ENCODE results near the gene ACOX2. TPM values are rescaled to one million over a fixed set of nuclear protein-coding genes. Genes with fewer than 3 reads are reported as not detected.

The ACOX2 gene
- total RNA-seq, 1 experiment from 2014 or later, result 12.8 TPM

DNA sequence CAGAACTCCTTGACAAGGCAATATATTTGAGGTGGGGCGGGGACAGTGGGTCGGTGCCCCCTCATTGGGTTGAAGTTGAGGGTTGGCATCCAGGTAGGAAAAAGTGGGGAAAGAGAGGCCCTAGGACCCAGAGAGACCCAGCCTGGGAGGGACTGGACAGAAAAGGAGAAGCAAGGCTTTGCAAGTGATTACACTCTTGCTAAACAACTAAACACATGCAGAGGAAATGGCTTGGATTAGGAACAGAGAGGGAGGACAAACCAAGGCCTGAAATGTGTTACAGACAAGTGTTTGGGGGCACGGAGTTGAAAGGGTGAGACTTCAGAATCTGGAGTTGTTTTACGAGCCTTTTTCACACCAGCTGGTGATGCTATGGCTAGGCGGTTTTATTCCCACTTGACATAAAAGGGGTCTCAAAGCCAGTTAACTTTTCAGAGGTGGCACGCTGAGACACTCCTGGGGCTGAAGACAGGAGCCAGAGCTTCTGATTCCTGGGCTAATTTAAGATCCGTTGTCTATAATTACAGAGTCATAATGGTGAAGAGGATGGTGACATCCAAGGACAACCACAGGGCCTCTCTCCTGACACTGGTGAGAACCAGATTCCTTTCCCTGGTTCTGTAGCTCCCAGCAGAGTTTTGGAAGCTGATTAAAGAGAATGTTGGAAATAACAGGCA, 52.8 kb downstream of the ACOX2 start:
- peaks cover 10 to 22% of the 10 kb centered on the region in 2 experiments for H3K4me1 ChIP-seq (ENCODE audit: control insufficient read depth in 1 of 2, insufficient read depth in 2 of 2, low read length in 2 of 2)
- ChIA-PET CTCF (interaction anchor here (1.6 to 2.1 kb wide), 2 partner anchors 7 to 20 kb away, joined by 6 to 9 read pairs; partner anchors contain the start of gene KCTD6), RAD21 (ENCODE audit: low non-redundant PET in 1 of 2, low total read pairs in 2 of 2, uncharacterized antibody in 2 of 2, unreplicated experiment in 2 of 2) (no interaction called here), POLR2A (no interaction called here)
- ATAC-seq, result no peak
- H3K79me2 ChIP-seq (ENCODE audit: insufficient read depth, low read length), result no peaks in the 10 kb centered on the region
- no peaks in the 10 kb centered on the region for H3K9me2 ChIP-seq (ENCODE audit: insufficient read depth)
- H3K4me2 ChIP-seq (ENCODE audit: low read length), result no peak overlapping the region
- TF ChIP-seq, protein P1, sequence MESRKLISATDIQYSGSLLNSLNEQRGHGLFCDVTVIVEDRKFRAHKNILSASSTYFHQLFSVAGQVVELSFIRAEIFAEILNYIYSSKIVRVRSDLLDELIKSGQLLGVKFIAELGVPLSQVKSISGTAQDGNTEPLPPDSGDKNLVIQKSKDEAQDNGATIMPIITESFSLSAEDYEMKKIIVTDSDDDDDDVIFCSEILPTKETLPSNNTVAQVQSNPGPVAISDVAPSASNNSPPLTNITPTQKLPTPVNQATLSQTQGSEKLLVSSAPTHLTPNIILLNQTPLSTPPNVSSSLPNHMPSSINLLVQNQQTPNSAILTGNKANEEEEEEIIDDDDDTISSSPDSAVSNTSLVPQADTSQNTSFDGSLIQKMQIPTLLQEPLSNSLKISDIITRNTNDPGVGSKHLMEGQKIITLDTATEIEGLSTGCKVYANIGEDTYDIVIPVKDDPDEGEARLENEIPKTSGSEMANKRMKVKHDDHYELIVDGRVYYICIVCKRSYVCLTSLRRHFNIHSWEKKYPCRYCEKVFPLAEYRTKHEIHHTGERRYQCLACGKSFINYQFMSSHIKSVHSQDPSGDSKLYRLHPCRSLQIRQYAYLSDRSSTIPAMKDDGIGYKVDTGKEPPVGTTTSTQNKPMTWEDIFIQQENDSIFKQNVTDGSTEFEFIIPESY (IDR thresholded peaks at IDR 0.05; ENCODE audit: extremely low read depth, insufficient replicate concordance, low read length), result no peak
- TF ChIP-seq, protein P2, sequence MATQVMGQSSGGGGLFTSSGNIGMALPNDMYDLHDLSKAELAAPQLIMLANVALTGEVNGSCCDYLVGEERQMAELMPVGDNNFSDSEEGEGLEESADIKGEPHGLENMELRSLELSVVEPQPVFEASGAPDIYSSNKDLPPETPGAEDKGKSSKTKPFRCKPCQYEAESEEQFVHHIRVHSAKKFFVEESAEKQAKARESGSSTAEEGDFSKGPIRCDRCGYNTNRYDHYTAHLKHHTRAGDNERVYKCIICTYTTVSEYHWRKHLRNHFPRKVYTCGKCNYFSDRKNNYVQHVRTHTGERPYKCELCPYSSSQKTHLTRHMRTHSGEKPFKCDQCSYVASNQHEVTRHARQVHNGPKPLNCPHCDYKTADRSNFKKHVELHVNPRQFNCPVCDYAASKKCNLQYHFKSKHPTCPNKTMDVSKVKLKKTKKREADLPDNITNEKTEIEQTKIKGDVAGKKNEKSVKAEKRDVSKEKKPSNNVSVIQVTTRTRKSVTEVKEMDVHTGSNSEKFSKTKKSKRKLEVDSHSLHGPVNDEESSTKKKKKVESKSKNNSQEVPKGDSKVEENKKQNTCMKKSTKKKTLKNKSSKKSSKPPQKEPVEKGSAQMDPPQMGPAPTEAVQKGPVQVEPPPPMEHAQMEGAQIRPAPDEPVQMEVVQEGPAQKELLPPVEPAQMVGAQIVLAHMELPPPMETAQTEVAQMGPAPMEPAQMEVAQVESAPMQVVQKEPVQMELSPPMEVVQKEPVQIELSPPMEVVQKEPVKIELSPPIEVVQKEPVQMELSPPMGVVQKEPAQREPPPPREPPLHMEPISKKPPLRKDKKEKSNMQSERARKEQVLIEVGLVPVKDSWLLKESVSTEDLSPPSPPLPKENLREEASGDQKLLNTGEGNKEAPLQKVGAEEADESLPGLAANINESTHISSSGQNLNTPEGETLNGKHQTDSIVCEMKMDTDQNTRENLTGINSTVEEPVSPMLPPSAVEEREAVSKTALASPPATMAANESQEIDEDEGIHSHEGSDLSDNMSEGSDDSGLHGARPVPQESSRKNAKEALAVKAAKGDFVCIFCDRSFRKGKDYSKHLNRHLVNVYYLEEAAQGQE (IDR thresholded peaks at IDR 0.05; ENCODE audit: low read depth), result no peak
- TF ChIP-seq, protein P3, sequence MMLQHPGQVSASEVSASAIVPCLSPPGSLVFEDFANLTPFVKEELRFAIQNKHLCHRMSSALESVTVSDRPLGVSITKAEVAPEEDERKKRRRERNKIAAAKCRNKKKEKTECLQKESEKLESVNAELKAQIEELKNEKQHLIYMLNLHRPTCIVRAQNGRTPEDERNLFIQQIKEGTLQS (IDR thresholded peaks at IDR 0.05), result no peak
- TF ChIP-seq SRF (IDR thresholded peaks at IDR 0.05; ENCODE audit: low read depth), result no peak
- TF ChIP-seq SIN3A (IDR thresholded peaks at IDR 0.05; ENCODE audit: low read depth), result no peak
- no peak for TF ChIP-seq ELF1 (IDR thresholded peaks at IDR 0.05; ENCODE audit: borderline replicate concordance, low read depth)
- no peak for TF ChIP-seq CBX3 (IDR thresholded peaks at IDR 0.05; ENCODE audit: low read depth)
- no peak overlapping the region for H2AFZ ChIP-seq (ENCODE audit: low read depth, low read length, poor library complexity, severe bottlenecking)
- no peak overlapping the region for H3K27ac ChIP-seq (ENCODE audit: low read depth, low read length)
- no peak overlapping the region for H3K4me3 ChIP-seq (replicated peaks in 1 of 2; ENCODE audit: low read depth in 1 of 2, low read length in 2 of 2)
- intact Hi-C loops (cut with micrococcal nuclease), result no loop called here
- H3K27me3 ChIP-seq (ENCODE audit: insufficient read depth, low read length), result no peaks in the 10 kb centered on the region
- H3K9ac ChIP-seq (ENCODE audit: low read length), result no peak overlapping the region
- H4K20me1 ChIP-seq (ENCODE audit: insufficient read depth), result no peaks in the 10 kb centered on the region
- no TSS peak for BruUV-seq (replicated peaks)
- no peak for DNase-seq (ENCODE audit: low read depth, low spot score)
- no peaks in the 10 kb centered on the region for H3K36me3 ChIP-seq (ENCODE audit: control insufficient read depth in 1 of 2, insufficient read depth in 2 of 2, low read length in 2 of 2)
- no peaks in the 10 kb centered on the region for H3K9me3 ChIP-seq (ENCODE audit: control insufficient read depth in 1 of 2, insufficient read depth in 1 of 2, low read depth in 1 of 2, low read length in 2 of 2)
